K562 (cell line): ENCODE results near the gene C19orf47. TPM values are rescaled to one million over a fixed set of nuclear protein-coding genes. Genes with fewer than 3 reads are reported as not detected.

ENCODE experiments used
- ATAC-seq: fragments of 200-7000 bp; cut with Tn5 transposase; 3 replicates; pipeline ENCODE4 v1.9.1; 2020; ENCODE audit warnings: moderate library complexity
- BruUV-seq: library from RNA; stranded (reverse); fragments of 400-500 nt; replicated peaks from 2 replicates; lab custom pipeline; 2021; lab: Mats Ljungman, UMichigan
- CTCF ChIA-PET: fragments of 300-600 bp; formaldehyde crosslinking; extraction: SDS; loops from one replicate; lab custom pipeline; 2021; ENCODE audit warnings: low intra/inter-chr PET ratio; lab: Yijun Ruan, JAX
- POLR2A ChIA-PET: fragments of 300-600, 350-650 bp; sonication (Branson Sonifier 250); formaldehyde crosslinking; extraction: SDS; loops from one replicate; lab custom pipeline; 2021; ENCODE audit warnings: antibody characterized with exemption, inconsistent platforms; lab: Yijun Ruan, JAX
- DNase-seq, 4 experiments: peaks; one replicate each; pipeline versions ENCODE4 v3.0.0 to v3.0.0-alpha.2; 2011 to 2018; ENCODE audit warnings: low spot score in 3 of 4, mixed read lengths in 3 of 4; ENCODE audit errors: extremely low read depth in 1 of 4
- FAIRE-seq: peaks from 2 replicates; lab custom pipeline; 2011; peaks lifted over from hg19 to GRCh38; lab: Jason Lieb, UNC
- H2AFZ ChIP-seq: 2 replicates; pipeline ENCODE4 v1.6.0; 2011; ENCODE audit warnings: low read depth, low read length, control low read depth, inconsistent platforms
- H3K27ac ChIP-seq: fragments of 200-600 bp; 3 replicates; pipeline ENCODE4 v1.8.0; 2011; ENCODE audit warnings: low read depth, mild to moderate bottlenecking, control low read depth, inconsistent platforms, low read length, moderate library complexity, mixed read lengths; ENCODE audit errors: extremely low read depth
- H3K27me3 ChIP-seq, 2 experiments: fragments of 300-600 bp in 1 of 2; 2 replicates in 1 of 2; 3 replicates in 1 of 2; pipeline versions ENCODE4 v1.6.0 to v1.8.0; 2011; ENCODE audit warnings: inconsistent platforms in 2 of 2, low read length in 2 of 2, mild to moderate bottlenecking in 1 of 2, mixed read lengths in 1 of 2, moderate library complexity in 1 of 2; ENCODE audit not compliant: control insufficient read depth in 2 of 2, insufficient read depth in 2 of 2
- H3K36me3 ChIP-seq: fragments of 300-600 bp; 3 replicates; pipeline ENCODE4 v1.8.0; 2011; ENCODE audit warnings: mild to moderate bottlenecking, low read length, inconsistent platforms; ENCODE audit not compliant: control insufficient read depth, insufficient read depth
- H3K4me1 ChIP-seq, 2 experiments: fragments of 200-600 bp in 1 of 2; replicated peaks in 1 of 2; 2 replicates in 1 of 2; 3 replicates in 1 of 2; pipeline versions ENCODE4 v1.5.1 to v1.8.0; 2011; ENCODE audit warnings: inconsistent platforms in 2 of 2, low read length in 2 of 2, mild to moderate bottlenecking in 1 of 2, mixed read lengths in 1 of 2, moderate library complexity in 1 of 2; ENCODE audit not compliant: control insufficient read depth in 2 of 2, insufficient read depth in 2 of 2
- H3K4me2 ChIP-seq: 2 replicates; pipeline ENCODE4 v1.6.1; 2011; ENCODE audit warnings: low read length, control low read depth, inconsistent platforms, mixed read lengths; ENCODE audit not compliant: insufficient read depth
- H3K4me3 ChIP-seq: fragments of 200-600 bp; sonication (generic), shearing (Covaris generic); 2 replicates; pipeline ENCODE4 v1.5.1; 2016; ENCODE audit warnings: control low read depth, inconsistent platforms
- H3K79me2 ChIP-seq: fragments of 200-600 bp; 3 replicates; pipeline ENCODE4 v1.8.0; 2011; ENCODE audit warnings: low read length, inconsistent platforms; ENCODE audit not compliant: control insufficient read depth, insufficient read depth
- H3K9ac ChIP-seq, 2 experiments: 2 replicates each; pipeline versions ENCODE4 v1.6.0 to v1.6.1; 2011; ENCODE audit warnings: low read depth in 2 of 2, low read length in 2 of 2, control low read depth in 1 of 2, inconsistent platforms in 1 of 2, mild to moderate bottlenecking in 1 of 2, mixed read lengths in 1 of 2; ENCODE audit not compliant: insufficient read depth in 1 of 2
- H3K9me1 ChIP-seq: one replicate; pipeline ENCODE4 v1.6.0; 2011; ENCODE audit warnings: inconsistent platforms, mild to moderate bottlenecking, low read length, moderate library complexity; ENCODE audit not compliant: control insufficient read depth, insufficient read depth
- H3K9me3 ChIP-seq: replicated peaks from 2 replicates; pipeline ENCODE4 v1.5.1; 2011; ENCODE audit warnings: low read depth, low read length, inconsistent platforms; ENCODE audit not compliant: control insufficient read depth, insufficient read depth
- H4K20me1 ChIP-seq: replicated peaks from 2 replicates; pipeline ENCODE4 v1.6.1; 2011; ENCODE audit warnings: low read length, inconsistent platforms, mixed read lengths; ENCODE audit not compliant: control insufficient read depth, insufficient read depth
- ARHGAP35 ChIP-seq: fragments of 450-650 bp; IDR thresholded peaks from 2 replicates; pipeline ENCODE4 v1.6.1; 2018; ENCODE audit not compliant: partially characterized antibody
- DIDO1 ChIP-seq: fragments of 450-650 bp; IDR thresholded peaks from 2 replicates; pipeline ENCODE4 v1.6.1; 2016; ENCODE audit warnings: low read depth, missing biosample characterization, missing genetic modification characterization
- GATAD2A ChIP-seq: fragments of 450-650 bp; IDR thresholded peaks from 2 replicates; pipeline ENCODE4 v1.6.1; 2017
- HDAC1 ChIP-seq, 2 experiments: fragments of 450-650 bp; IDR thresholded peaks; 2 replicates each; pipeline ENCODE4 v1.6.1; 2016 to 2017; ENCODE audit warnings: inconsistent platforms in 1 of 2, mild to moderate bottlenecking in 1 of 2, moderate library complexity in 1 of 2
- KLF13 ChIP-seq: fragments of 450-650 bp; IDR thresholded peaks from 2 replicates; pipeline ENCODE4 v1.6.1; 2016; ENCODE audit warnings: missing genetic modification characterization, low read depth, mild to moderate bottlenecking, missing compliant biosample characterization, moderate library complexity, borderline replicate concordance
- LCOR ChIP-seq: sonication (generic); formaldehyde crosslinking; IDR thresholded peaks from 2 replicates; pipeline ENCODE4 v1.8.0; 2022; ENCODE audit warnings: mild to moderate bottlenecking, missing genetic modification reagents
- MEF2D ChIP-seq: conservative IDR thresholded peaks from 2 replicates; pipeline ENCODE4 v1.6.1; 2016; ENCODE audit warnings: low read depth, missing genetic modification characterization, missing compliant biosample characterization
- PPARD ChIP-seq: fragments of 250-450 bp; sonication (Bioruptor Pico); IDR thresholded peaks from 2 replicates; pipeline ENCODE4 v1.8.0; 2022; ENCODE audit warnings: inconsistent platforms, mild to moderate bottlenecking, moderate library complexity
- PURB ChIP-seq: sonication (generic); formaldehyde crosslinking; IDR thresholded peaks from 2 replicates; pipeline ENCODE4 v1.9.0; 2021; ENCODE audit warnings: low read depth, mild to moderate bottlenecking, missing genetic modification reagents
- RBM34 ChIP-seq: fragments of 200-400 bp; formaldehyde crosslinking; IDR thresholded peaks from 2 replicates; pipeline ENCODE4 v1.6.1; 2018; ENCODE audit warnings: low read length, borderline replicate concordance; ENCODE audit not compliant: insufficient read depth
- SMC3 ChIP-seq: conservative IDR thresholded peaks from 2 replicates; pipeline ENCODE4 v1.6.1; 2011; ENCODE audit warnings: low read depth, low read length, improper control_type of control experiment; ENCODE audit not compliant: insufficient read depth
- WGBS: fragments of 100-300 bp; shearing (Covaris generic); methylation state at CpG from one replicate; pipeline ENCODE4 v1.1.6; 2016; ENCODE audit warnings: low coverage, mixed read lengths; ENCODE audit not compliant: insufficient coverage; ENCODE audit errors: missing lambda C conversion rate; 5-methylcytosine and 5-hydroxymethylcytosine counted together
- in situ Hi-C: fragments of 300-500 bp; cut with MboI; formaldehyde crosslinking; loops from 4 replicates; pipeline ENCODE4 v1.15.0; 2018; ENCODE audit warnings: inconsistent platforms, mixed read lengths
- intact Hi-C: fragments of 100-400 bp; cut with micrococcal nuclease; formaldehyde crosslinking; loops from 2 replicates; pipeline ENCODE4 v1.14.2; 2022
- polyA plus RNA-seq, 8 experiments: library from polyadenylated mRNA; depleted of rRNA in 4 of 8; stranded (reverse) in 5 of 8; unstranded in 3 of 8; fragments of >200 nt; fragmentation: Nextera tagmentation in 2 of 8; fragmentation: Illumina TruSeq in 1 of 8; extraction: Ambion mirVana in 2 of 8; extraction: Trizol in 1 of 8; gene quantifications; 2 replicates each; pipeline versions ENCODE4 v1.2.1 to v1.2.3, GENCODE V29; 2011 to 2014; ENCODE audit warnings: inconsistent platforms in 1 of 8, missing spikeins in 1 of 8
- total RNA-seq, 7 experiments: library from RNA; depleted of rRNA in 6 of 7; stranded (reverse); fragments of >200 nt in 6 of 7; fragmentation: Illumina TruSeq in 2 of 7; extraction: Trizol in 2 of 7; gene quantifications; 2 replicates each; pipeline versions ENCODE4 v1.2.1 to v1.2.3, GENCODE V29; 2011 to 2021; ENCODE audit warnings: low replicate concordance in 1 of 7
- TF ChIP-seq, protein P1 (sequence below): fragments of 450-650 bp; IDR thresholded peaks from 2 replicates; pipeline ENCODE4 v1.6.1; 2017; ENCODE audit warnings: mild to moderate bottlenecking, moderate library complexity

Gene C19orf47
- total and polyA plus RNA-seq, 9 of the 15 experiments (the other 6 are each of a cell fraction or from before 2014, with no cell fraction given), result 0.08 to 26.1 (median 14.7) TPM

DNA sequence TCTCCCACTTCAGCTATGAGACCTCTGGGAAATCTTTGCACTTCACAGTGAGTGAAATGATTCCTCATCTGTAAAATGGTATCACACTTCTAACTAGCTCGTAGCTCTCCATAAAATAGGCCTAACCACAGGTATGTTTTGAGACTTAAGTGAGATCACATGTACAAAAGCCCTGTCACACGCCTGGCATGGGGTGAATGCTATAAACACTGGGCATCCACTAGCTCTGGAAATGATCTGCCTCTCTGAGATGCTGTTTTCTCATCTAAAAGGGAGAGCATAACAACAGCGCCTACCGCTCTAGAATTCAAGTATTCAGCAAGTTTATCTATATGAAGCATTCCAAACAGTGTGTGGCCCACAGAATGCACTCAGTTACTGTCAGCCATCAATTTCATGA, 65.3 kb downstream of the C19orf47 start:
- in situ Hi-C loops, result no loop called here
- H3K9ac ChIP-seq, result peak overlapping the region; percentile 91 to 94; a peak in 3 of 4 replicates
- no peak for ATAC-seq
- peak overlapping the region; percentile 99 for H3K4me2 ChIP-seq
- peak overlapping the region; percentile 94 for H3K27ac ChIP-seq
- no peaks in the 10 kb centered on the region for H3K9me3 ChIP-seq
- ChIA-PET POLR2A (interaction anchor here (2.7 to 5.1 kb wide), 2 partner anchors 9 to 13 kb away, joined by 14 to 19 read pairs; no protein-coding TSS in a partner anchor), CTCF (no interaction called here)
- peaks cover 47% of the 10 kb centered on the region for H3K36me3 ChIP-seq
- no peak overlapping the region for H2AFZ ChIP-seq
- no peaks in the 10 kb centered on the region; the same call in 1 of the 2 replicates for H4K20me1 ChIP-seq
- FAIRE-seq, result no peak
- TF ChIP-seq, protein P1, sequence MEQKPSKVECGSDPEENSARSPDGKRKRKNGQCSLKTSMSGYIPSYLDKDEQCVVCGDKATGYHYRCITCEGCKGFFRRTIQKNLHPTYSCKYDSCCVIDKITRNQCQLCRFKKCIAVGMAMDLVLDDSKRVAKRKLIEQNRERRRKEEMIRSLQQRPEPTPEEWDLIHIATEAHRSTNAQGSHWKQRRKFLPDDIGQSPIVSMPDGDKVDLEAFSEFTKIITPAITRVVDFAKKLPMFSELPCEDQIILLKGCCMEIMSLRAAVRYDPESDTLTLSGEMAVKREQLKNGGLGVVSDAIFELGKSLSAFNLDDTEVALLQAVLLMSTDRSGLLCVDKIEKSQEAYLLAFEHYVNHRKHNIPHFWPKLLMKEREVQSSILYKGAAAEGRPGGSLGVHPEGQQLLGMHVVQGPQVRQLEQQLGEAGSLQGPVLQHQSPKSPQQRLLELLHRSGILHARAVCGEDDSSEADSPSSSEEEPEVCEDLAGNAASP, result no peak
- TF ChIP-seq DIDO1 (tag) (no peak), PURB (no peak), ARHGAP35 (no peak), RBM34 (no peak), MEF2D (tag) (no peak), GATAD2A (no peak), SMC3 (no peak), KLF13 (no peak), LCOR (CRISPR knock-in tag) (no peak), HDAC1 (IDR thresholded peaks at IDR 0.05) (no peak), PPARD (CRISPR knock-in tag) (no peak)
- peaks cover 5% of the 10 kb centered on the region for H3K9me1 ChIP-seq
- no peak for DNase-seq
- peak overlapping the region; percentile 83 for H3K4me3 ChIP-seq
- H3K27me3 ChIP-seq, result no peaks in the 10 kb centered on the region
- WGBS, result 78% methylated on average over 4 of the region's 4 CpGs
- intact Hi-C loops, result no loop called here
- peaks cover 49 to 54% of the 10 kb centered on the region in 2 experiments for H3K4me1 ChIP-seq
- BruUV-seq, result no TSS peak
- H3K79me2 ChIP-seq, result peaks cover 72% of the 10 kb centered on the region
